GM12875 (cell line): ENCODE data around the gene TUBB3.

Source experiments
- H3K4me3 ChIP-seq: one replicate; pipeline ENCODE4 v1.5.1; 2011; ENCODE audit warnings: low read depth, low read length, control low read depth
- CTCF ChIP-seq: IDR thresholded peaks from 2 replicates; pipeline ENCODE4 v1.5.1; 2011; ENCODE audit warnings: low read depth, mild to moderate bottlenecking, control low read depth, inconsistent platforms, low read length, moderate library complexity, borderline replicate concordance; ENCODE audit not compliant: insufficient read depth

Gene TUBB3

GRCh38 chr16:89957216-89957785 is 34.2 kb downstream of the TUBB3 start:
- no peak overlapping the region for H3K4me3 ChIP-seq
- no peak for TF ChIP-seq CTCF

- H3K4me3 ChIP-seq = no peak overlapping the region
- TF ChIP-seq CTCF = no peak
These were observed 34.9 kb downstream of the TUBB3 start for GRCh38 chr16:89958068-89958467.

DNA sequence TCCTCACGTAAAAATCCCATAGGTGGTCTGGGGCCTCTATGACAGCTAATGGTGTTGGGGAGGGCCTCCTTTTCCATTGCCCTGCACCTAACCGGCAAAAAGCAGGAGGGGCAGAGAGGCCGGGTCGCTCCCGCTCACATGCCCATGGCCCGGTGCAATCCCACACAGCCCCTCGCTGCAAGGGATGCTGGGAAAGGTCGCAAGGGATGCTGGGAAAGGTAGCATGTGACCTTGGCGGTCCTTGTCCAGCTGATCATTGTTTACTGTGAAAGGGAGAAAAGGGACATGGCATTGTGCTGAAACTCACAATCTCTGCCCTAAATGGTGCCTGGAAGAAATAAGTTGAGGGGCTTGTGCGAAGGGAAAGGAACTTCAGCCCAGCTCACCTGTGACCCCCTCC is 35.5 kb downstream of the TUBB3 start:
- no peak for TF ChIP-seq CTCF

GRCh38 chr16:89960966-89961365 is 37.8 kb downstream of the TUBB3 start:
- TF ChIP-seq CTCF = no peak
- no peak overlapping the region for H3K4me3 ChIP-seq

More for the DNA sequence above, 35.5 kb downstream of the TUBB3 start:
- no peak overlapping the region for H3K4me3 ChIP-seq

DNA sequence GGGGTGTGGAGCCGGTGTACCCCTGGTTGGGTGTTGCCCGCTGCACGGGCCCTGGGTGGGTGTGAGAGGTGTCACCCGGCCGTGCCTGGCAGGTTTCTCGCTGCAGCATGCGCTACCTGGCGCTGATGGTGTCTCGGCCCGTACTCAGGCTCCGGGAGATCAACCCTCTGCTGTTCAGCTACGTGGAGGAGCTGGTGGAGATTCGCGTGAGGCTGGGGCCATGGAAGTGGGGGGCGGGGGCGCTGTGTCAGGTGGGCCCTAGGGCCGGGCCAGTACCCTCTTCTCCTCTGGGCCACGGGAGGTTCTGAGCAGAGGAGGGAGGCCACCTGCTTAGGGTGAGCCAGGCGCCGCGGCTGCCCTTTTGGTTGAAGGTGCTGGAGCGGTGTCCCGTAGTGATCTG is 38.8 kb downstream of the TUBB3 start:
- no peak for TF ChIP-seq CTCF
- no peak overlapping the region for H3K4me3 ChIP-seq

DNA sequence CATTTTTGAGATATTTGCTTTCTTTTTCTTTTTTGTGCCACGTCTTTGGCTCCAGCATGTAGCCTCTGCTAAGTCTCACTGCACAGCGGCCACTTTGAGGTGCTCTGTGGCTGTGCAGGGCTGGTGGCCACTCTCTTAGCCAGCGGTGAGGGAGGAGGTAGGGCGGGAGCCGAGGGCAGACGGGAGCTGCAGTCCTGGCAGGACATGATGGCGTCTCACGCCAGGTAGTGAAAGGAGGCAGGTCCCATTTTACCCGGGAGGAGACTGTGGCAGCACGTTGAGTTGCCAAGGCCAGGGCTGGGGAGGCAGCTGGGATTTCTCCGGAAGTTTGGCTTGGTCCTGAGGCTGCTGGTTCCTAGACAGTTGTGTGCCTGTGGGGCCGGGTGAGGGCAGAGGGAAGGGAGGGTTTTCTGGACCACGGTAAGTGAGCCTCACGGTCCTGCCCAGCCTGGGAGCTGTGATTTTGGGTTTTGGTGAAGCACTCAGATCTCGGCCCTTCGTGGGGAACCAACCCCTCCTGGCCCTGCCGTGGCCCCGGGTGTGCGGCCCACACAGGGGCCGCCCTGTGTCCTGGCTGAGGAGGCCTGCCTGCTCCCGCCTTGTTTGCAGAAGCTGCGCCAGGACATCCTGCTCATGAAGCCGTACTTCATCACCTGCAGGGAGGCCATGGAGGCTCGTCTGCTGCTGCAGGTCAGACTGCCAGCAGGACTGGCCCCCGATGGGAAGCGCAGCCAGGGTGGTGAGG is 39.8 kb downstream of the TUBB3 start:
- H3K4me3 ChIP-seq = no peak overlapping the region
- TF ChIP-seq CTCF = no peak

GRCh38 chr16:89964201-89964600 is 41.1 kb downstream of the TUBB3 start:
- H3K4me3 ChIP-seq = no peak overlapping the region
- no peak for TF ChIP-seq CTCF
